PC-9 (cell line): ENCODE data around the gene CHRM3. TPM values are rescaled to one million over a fixed set of nuclear protein-coding genes. Genes with fewer than 3 reads are reported as not detected.

Experiments
- BruUV-seq: library from RNA; stranded (reverse); fragments of 400-500 nt; replicated peaks from 2 replicates; lab custom pipeline; 2021; lab: Mats Ljungman, UMichigan
- CTCF ChIA-PET: fragments of 300-600 bp; sonication (Branson Sonifier 250); formaldehyde crosslinking; loops from one replicate; lab custom pipeline; 2022; ENCODE audit warnings: antibody characterized with exemption; lab: Charles Lee
- POLR2A ChIA-PET: fragments of 300-600 bp; sonication (Branson Sonifier 250); formaldehyde crosslinking; loops from one replicate; lab custom pipeline; 2022; ENCODE audit warnings: antibody characterized with exemption; ENCODE audit not compliant: unreplicated experiment; lab: Charles Lee
- DNase-seq, 2 experiments: peaks; one replicate each; pipeline versions ENCODE4 v3.0.0 to v3.0.0-alpha.2; 2015 to 2022; ENCODE audit warnings: mixed read lengths in 1 of 2
- H2AFZ ChIP-seq: fragments of 200-600 bp; sonication (generic); 2 replicates; pipeline ENCODE4 v1.8.1; 2017; ENCODE audit warnings: antibody characterized with exemption
- H3F3A ChIP-seq: fragments of 200-600 bp; sonication (generic); 2 replicates; pipeline ENCODE4 v1.8.1; 2017; ENCODE audit warnings: antibody characterized with exemption, mild to moderate bottlenecking, low read depth; ENCODE audit not compliant: insufficient read depth
- H3K27ac ChIP-seq: fragments of 200-600 bp; sonication (generic); 2 replicates; pipeline ENCODE4 v1.6.1; 2016; ENCODE audit warnings: mixed run types
- H3K27me3 ChIP-seq: fragments of 200-600 bp; sonication (generic); 2 replicates; pipeline ENCODE4 v1.6.1; 2016; ENCODE audit warnings: low read depth, mixed run types; ENCODE audit not compliant: insufficient read depth
- H3K36me3 ChIP-seq: fragments of 200-600 bp; sonication (generic); 2 replicates; pipeline ENCODE4 v1.6.1; 2016; ENCODE audit warnings: low read depth, mixed run types
- H3K4me1 ChIP-seq: fragments of 200-600 bp; sonication (generic); replicated peaks from 2 replicates; pipeline ENCODE4 v1.6.1; 2016; ENCODE audit warnings: mixed run types; ENCODE audit not compliant: insufficient read depth
- H3K4me2 ChIP-seq: fragments of 200-600 bp; sonication (generic); 2 replicates; pipeline ENCODE4 v1.6.1; 2017; ENCODE audit warnings: mixed run types
- H3K4me3 ChIP-seq: fragments of 200-600 bp; sonication (generic); 2 replicates; pipeline ENCODE4 v1.6.1; 2016; ENCODE audit warnings: mixed run types
- H3K79me2 ChIP-seq: fragments of 200-600 bp; sonication (generic); 2 replicates; pipeline ENCODE4 v1.6.1; 2017; ENCODE audit warnings: low read depth, mixed run types
- H3K9me2 ChIP-seq: fragments of 200-600 bp; sonication (generic); 2 replicates; pipeline ENCODE4 v1.8.1; 2017; ENCODE audit warnings: mild to moderate bottlenecking; ENCODE audit not compliant: insufficient read depth
- H3K9me3 ChIP-seq: fragments of 200-600 bp; sonication (generic); 2 replicates; pipeline ENCODE4 v1.8.1; 2016; ENCODE audit warnings: low read depth; ENCODE audit not compliant: insufficient read depth
- H4K20me1 ChIP-seq: fragments of 200-600 bp; sonication (generic); 2 replicates; pipeline ENCODE4 v1.8.1; 2017; ENCODE audit not compliant: insufficient read depth
- CTCF ChIP-seq: fragments of 200-600 bp; sonication (generic); conservative IDR thresholded peaks from 2 replicates; pipeline ENCODE4 v1.6.1; 2017; ENCODE audit warnings: mixed run types, antibody characterized with exemption, mild to moderate bottlenecking, moderate library complexity
- EZH2 ChIP-seq: fragments of 200-600 bp; sonication (generic); IDR thresholded peaks from 2 replicates; pipeline ENCODE4 v1.8.0; 2017; ENCODE audit warnings: antibody characterized with exemption, low read depth
- intact Hi-C: fragments of 100-400 bp; cut with micrococcal nuclease; formaldehyde crosslinking; loops from one replicate; pipeline ENCODE4 v1.10.0; 2022; ENCODE audit not compliant: unreplicated experiment
- total RNA-seq: library from RNA; stranded (reverse); gene quantifications from 2 replicates; pipeline ENCODE4 v1.2.3, GENCODE V29; 2021

CHRM3 gene
- total RNA-seq, 1 experiment from 2014 or later = 6.1 TPM

- DNase-seq = no peak
- intact Hi-C loops = no loop called here
- Histone ChIP-seq H4K20me1 (no peaks in the 10 kb centered on the region), H3K79me2 (no peaks in the 10 kb centered on the region), H3K27ac (no peak overlapping the region), H3K4me2 (no peak overlapping the region), H3K4me3 (no peak overlapping the region), H3F3A (no peaks in the 10 kb centered on the region), H3K9me2 (no peaks in the 10 kb centered on the region), H2AFZ (no peak overlapping the region), H3K9me3 (no peaks in the 10 kb centered on the region), H3K36me3 (no peaks in the 10 kb centered on the region), H3K27me3 (0 out of 2 replicates have a peak, but pooled peaks cover 2% of the 10 kb centered on the region), H3K4me1 (no peaks in the 10 kb centered on the region)
- POLR2A ChIA-PET = no interaction called here
- TF ChIP-seq CTCF = no peak
- no peak for TF ChIP-seq EZH2
- no TSS peak for BruUV-seq
- CTCF ChIA-PET = no interaction called here
Measured at GRCh38 chr1:239388159-239388485, 1.8 kb downstream of the CHRM3 start.

DNA sequence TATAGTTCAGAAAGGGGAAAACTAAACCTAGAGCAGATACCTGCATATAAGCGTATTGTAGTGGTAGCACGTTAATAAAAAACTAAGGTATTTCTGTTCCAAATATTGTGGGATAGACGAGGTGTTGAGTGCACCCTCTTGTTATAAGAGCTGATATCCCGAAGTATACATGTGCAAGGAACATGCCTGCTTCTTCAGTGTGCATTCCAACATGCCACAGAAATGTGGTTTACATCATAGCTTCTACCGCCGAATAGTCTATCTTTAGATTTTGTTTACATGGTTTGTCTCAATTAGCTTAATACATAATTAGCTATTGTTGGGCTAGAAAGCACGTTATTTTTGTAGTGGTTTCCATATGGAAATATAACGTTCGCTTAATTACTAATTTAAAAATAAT lies 2.2 kb downstream of the CHRM3 start:
- ChIA-PET CTCF (no interaction called here), POLR2A (interaction anchor here (0.6 kb wide), 1 partner anchor 1036 kb away, joined by 3 read pairs; no protein-coding TSS in a partner anchor)
- TF ChIP-seq EZH2 (no peak), CTCF (no peak)
- H3K27ac ChIP-seq = no peak overlapping the region
- H3F3A ChIP-seq = no peaks in the 10 kb centered on the region
- H3K4me2 ChIP-seq = no peak overlapping the region
- no peaks in the 10 kb centered on the region for H3K36me3 ChIP-seq
- H3K4me3 ChIP-seq = no peak overlapping the region
- no peaks in the 10 kb centered on the region for H3K4me1 ChIP-seq
- BruUV-seq = no TSS peak
- no peaks in the 10 kb centered on the region for H3K9me2 ChIP-seq
- no peaks in the 10 kb centered on the region for H4K20me1 ChIP-seq
- DNase-seq = no peak
- no peaks in the 10 kb centered on the region for H3K9me3 ChIP-seq
- intact Hi-C loops = no loop called here
- no peaks in the 10 kb centered on the region for H3K79me2 ChIP-seq
- H3K27me3 ChIP-seq = 0 out of 2 replicates have a peak, but pooled peaks cover 2% of the 10 kb centered on the region
- H2AFZ ChIP-seq = no peak overlapping the region

DNA sequence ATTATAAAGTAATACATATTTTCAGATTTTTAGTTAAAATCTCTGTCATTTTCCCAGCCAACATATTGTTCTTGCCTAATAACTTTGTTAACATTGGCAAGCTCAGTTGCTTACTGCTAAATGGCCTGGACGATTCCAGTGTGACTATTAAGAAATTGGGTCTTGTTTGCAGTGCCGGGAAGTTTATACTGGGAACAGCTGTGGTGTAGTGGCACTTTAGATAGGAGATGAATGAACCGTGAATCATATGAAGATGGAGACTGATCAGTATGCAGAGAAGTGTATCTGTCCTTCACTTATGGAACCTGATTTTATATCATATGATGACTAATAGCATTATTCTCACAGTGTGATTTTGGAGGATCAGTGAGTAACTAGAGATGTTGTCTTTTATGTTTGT lies 3.3 kb downstream of the CHRM3 start:
- H3K36me3 ChIP-seq = no peaks in the 10 kb centered on the region
- ChIA-PET CTCF (no interaction called here), POLR2A (no interaction called here)
- no peak overlapping the region for H3K4me3 ChIP-seq
- no TSS peak for BruUV-seq
- TF ChIP-seq EZH2 (no peak), CTCF (no peak)
- no peak overlapping the region for H2AFZ ChIP-seq
- peaks cover 2% of the 10 kb centered on the region; the same call in 1 of the 2 replicates for H3K27me3 ChIP-seq
- H3K4me1 ChIP-seq = no peaks in the 10 kb centered on the region
- no peaks in the 10 kb centered on the region for H4K20me1 ChIP-seq
- H3K4me2 ChIP-seq = no peak overlapping the region
- no peak for DNase-seq
- no peaks in the 10 kb centered on the region for H3K9me2 ChIP-seq
- intact Hi-C loops = no loop called here
- no peaks in the 10 kb centered on the region for H3F3A ChIP-seq
- no peak overlapping the region for H3K27ac ChIP-seq
- H3K9me3 ChIP-seq = no peaks in the 10 kb centered on the region
- no peaks in the 10 kb centered on the region for H3K79me2 ChIP-seq
